ENCODE measurements around the gene HTATSF1.

The HTATSF1 gene

GRCh38 chrX:136496186-136496763, 1.1 kb upstream of the HTATSF1 start:
- no peak for DNase-seq (ENCODE audit: low read depth in 2 of 2)

- DNase-seq (ENCODE audit: low read depth in 2 of 2): peak; percentile 64 to 74
Observed at GRCh38 chrX:136496764-136497555, 432 bp upstream of the HTATSF1 start.

- no peak for DNase-seq (ENCODE audit: low read depth in 2 of 2)
Observed at GRCh38 chrX:136519069-136519468, 21.7 kb downstream of the HTATSF1 start.

- no peak for DNase-seq (ENCODE audit: low read depth in 2 of 2)
Observed at GRCh38 chrX:136523770-136524169, 26.4 kb downstream of the HTATSF1 start.

GRCh38 chrX:136525738-136526606, 28.6 kb downstream of the HTATSF1 start:
- no peak for DNase-seq (ENCODE audit: low read depth in 2 of 2)

- DNase-seq (ENCODE audit: low read depth in 2 of 2): no peak
Observed at GRCh38 chrX:136528645-136529315, 31.4 kb downstream of the HTATSF1 start.

- DNase-seq (ENCODE audit: low read depth in 2 of 2): no peak
Observed at GRCh38 chrX:136529795-136530194, 32.4 kb downstream of the HTATSF1 start.

GRCh38 chrX:136531951-136532350, 34.6 kb downstream of the HTATSF1 start, which contains the start of gene VGLL1:
Gene VGLL1, plus strand, starts transcription at chrX:136532215. Its CDS starts 3,806 bp downstream, at chrX:136536021.
- no peak for DNase-seq (ENCODE audit: low read depth in 2 of 2)

- no peak for DNase-seq (ENCODE audit: low read depth in 2 of 2)
Observed at GRCh38 chrX:136534131-136534530, 36.7 kb downstream of the HTATSF1 start.

- no peak for DNase-seq (ENCODE audit: low read depth in 2 of 2)
Observed at GRCh38 chrX:136538811-136539210, 41.4 kb downstream of the HTATSF1 start.

GRCh38 chrX:136540226-136540625, 42.8 kb downstream of the HTATSF1 start:
- no peak for DNase-seq (ENCODE audit: low read depth in 2 of 2)

GRCh38 chrX:136541294-136541693, 43.9 kb downstream of the HTATSF1 start:
- DNase-seq (ENCODE audit: low read depth in 2 of 2): no peak

GRCh38 chrX:136542281-136542680, 44.9 kb downstream of the HTATSF1 start:
- no peak for DNase-seq (ENCODE audit: low read depth in 2 of 2)

GRCh38 chrX:136546371-136546781, 49.0 kb downstream of the HTATSF1 start:
- DNase-seq (ENCODE audit: low read depth in 2 of 2): no peak

GRCh38 chrX:136549226-136549625, 51.8 kb downstream of the HTATSF1 start:
- DNase-seq (ENCODE audit: low read depth in 2 of 2): no peak

- no peak for DNase-seq (ENCODE audit: low read depth in 2 of 2)
Observed at GRCh38 chrX:136551410-136551809, 54.0 kb downstream of the HTATSF1 start.

- DNase-seq (ENCODE audit: low read depth in 2 of 2): no peak
Observed at GRCh38 chrX:136555694-136556093, 58.3 kb downstream of the HTATSF1 start.

Data from activated CD4-positive, alpha-beta T cell treated with anti-CD3 and anti-CD28 coated beads for 24 hours (primary cell).